HEK293 (cell line): ENCODE results near the gene TRIM27.
A peak's percentile ranks its signal among the peaks of the same experiment; 100 is the strongest.

Experiments used
- CTCF ChIA-PET: fragments of 350-600 bp; formaldehyde crosslinking; extraction: SDS; loops from one replicate; lab custom pipeline; 2021; ENCODE audit warnings: antibody characterized with exemption; lab: Yijun Ruan, JAX
- POLR2A ChIA-PET: fragments of 300-600 bp; formaldehyde crosslinking; extraction: SDS; loops from one replicate; lab custom pipeline; 2020; ENCODE audit warnings: antibody characterized with exemption, inconsistent platforms; lab: Yijun Ruan, JAX
- H3K27ac ChIP-seq: fragments of 200-500 bp; sonication (Bioruptor generic); 2 replicates; pipeline ENCODE4 v1.5.1; 2014; ENCODE audit warnings: low read depth, low read length, control low read depth, inconsistent platforms; ENCODE audit errors: extremely low read depth
- H3K36me3 ChIP-seq, 2 experiments: fragments of 200-500 bp in 1 of 2; sonication (Bioruptor generic) in 1 of 2; 1 replicate in 1 of 2; 2 replicates in 1 of 2; pipeline ENCODE4 v1.5.1; 2014 to 2017; ENCODE audit warnings: inconsistent platforms in 2 of 2, low read length in 2 of 2; ENCODE audit not compliant: control insufficient read depth in 2 of 2, insufficient read depth in 1 of 2
- H3K4me1 ChIP-seq: fragments of 200-500 bp; sonication (Bioruptor generic); 2 replicates; pipeline ENCODE4 v1.5.1; 2014; ENCODE audit warnings: mild to moderate bottlenecking, low read length, inconsistent platforms; ENCODE audit not compliant: control insufficient read depth, insufficient read depth
- H3K4me3 ChIP-seq: 2 replicates; pipeline ENCODE4 v1.5.1; 2011; ENCODE audit warnings: low read depth, mild to moderate bottlenecking, control low read depth, low read length, moderate library complexity
- H3K9me3 ChIP-seq: fragments of 200-500 bp; sonication (Bioruptor generic); 2 replicates; pipeline ENCODE4 v1.5.1; 2014; ENCODE audit warnings: low read depth, low read length, inconsistent platforms; ENCODE audit not compliant: control insufficient read depth, insufficient read depth
- GLIS2 ChIP-seq: fragments of 450-650 bp; formaldehyde crosslinking; IDR thresholded peaks from 2 replicates; pipeline ENCODE4 v1.5.1; 2016; ENCODE audit warnings: missing biosample characterization, missing genetic modification characterization
- PRDM10 ChIP-seq: fragments of 450-650 bp; formaldehyde crosslinking; IDR thresholded peaks from 2 replicates; pipeline ENCODE4 v1.5.1; 2016; ENCODE audit warnings: missing biosample characterization, missing genetic modification characterization
- ZBTB21 ChIP-seq: fragments of 450-650 bp; formaldehyde crosslinking; IDR thresholded peaks from 2 replicates; pipeline ENCODE4 v1.5.1; 2017; ENCODE audit warnings: missing biosample characterization, missing genetic modification characterization
- ZNF112 ChIP-seq: fragments of 450-650 bp; formaldehyde crosslinking; IDR thresholded peaks from 2 replicates; pipeline ENCODE4 v1.5.0; 2017; ENCODE audit warnings: missing biosample characterization, missing genetic modification characterization
- ZNF114 ChIP-seq: fragments of 450-650 bp; formaldehyde crosslinking; IDR thresholded peaks from 2 replicates; pipeline ENCODE4 v1.5.0; 2017; ENCODE audit warnings: missing biosample characterization, missing genetic modification characterization
- ZNF184 ChIP-seq: fragments of 450-650 bp; IDR thresholded peaks from 2 replicates; pipeline ENCODE4 v1.5.1; 2018; ENCODE audit warnings: missing biosample characterization, mild to moderate bottlenecking, missing genetic modification characterization
- ZNF19 ChIP-seq: fragments of 450-650 bp; formaldehyde crosslinking; IDR thresholded peaks from 2 replicates; pipeline ENCODE4; 2016; ENCODE audit warnings: missing biosample characterization, missing genetic modification characterization, low read depth
- ZNF214 ChIP-seq: fragments of 450-650 bp; formaldehyde crosslinking; IDR thresholded peaks from 2 replicates; pipeline ENCODE4 v1.5.1; 2017; ENCODE audit warnings: missing biosample characterization, mild to moderate bottlenecking, missing genetic modification characterization, borderline replicate concordance
- ZNF341 ChIP-seq: fragments of 450-650 bp; formaldehyde crosslinking; IDR thresholded peaks from 2 replicates; pipeline ENCODE4; 2016; ENCODE audit warnings: low read depth, missing biosample characterization, missing genetic modification characterization
- ZNF423 ChIP-seq: fragments of 450-650 bp; formaldehyde crosslinking; IDR thresholded peaks from 2 replicates; pipeline ENCODE4 v1.5.1; 2016; ENCODE audit warnings: missing biosample characterization, missing genetic modification characterization
- ZNF530 ChIP-seq: fragments of 450-650 bp; formaldehyde crosslinking; IDR thresholded peaks from 2 replicates; pipeline ENCODE4 v1.5.1; 2016; ENCODE audit warnings: low read depth, missing biosample characterization, missing genetic modification characterization
- ZNF621 ChIP-seq: fragments of 450-650 bp; formaldehyde crosslinking; IDR thresholded peaks from 2 replicates; pipeline ENCODE4 v1.5.1; 2017; ENCODE audit warnings: missing biosample characterization, missing genetic modification characterization
- ZNF660 ChIP-seq: fragments of 450-650 bp; IDR thresholded peaks from 2 replicates; pipeline ENCODE4 v1.5.1; 2018; ENCODE audit warnings: missing biosample characterization, mild to moderate bottlenecking, missing genetic modification characterization
- ZNF777 ChIP-seq: fragments of 450-650 bp; formaldehyde crosslinking; IDR thresholded peaks from 2 replicates; pipeline ENCODE4 v1.5.1; 2017; ENCODE audit warnings: missing biosample characterization, missing genetic modification characterization, borderline replicate concordance
- ZNF843 ChIP-seq: fragments of 450-650 bp; formaldehyde crosslinking; IDR thresholded peaks from 2 replicates; pipeline ENCODE4 v1.5.1; 2016; ENCODE audit warnings: missing biosample characterization, missing genetic modification characterization
- ZSCAN16 ChIP-seq: fragments of 450-650 bp; formaldehyde crosslinking; IDR thresholded peaks from 2 replicates; pipeline ENCODE4 v1.5.1; 2016; ENCODE audit warnings: missing biosample characterization, missing genetic modification characterization
- ZSCAN30 ChIP-seq: fragments of 450-650 bp; IDR thresholded peaks from 2 replicates; pipeline ENCODE4 v1.5.1; 2018; ENCODE audit warnings: missing biosample characterization, mild to moderate bottlenecking, missing genetic modification characterization, moderate library complexity
- ZSCAN4 ChIP-seq: fragments of 450-650 bp; formaldehyde crosslinking; IDR thresholded peaks from 2 replicates; pipeline ENCODE4 v1.5.1; 2017; ENCODE audit warnings: missing biosample characterization, missing genetic modification characterization
- TF ChIP-seq, protein P1 (sequence below): fragments of 450-650 bp; formaldehyde crosslinking; IDR thresholded peaks from 2 replicates; pipeline ENCODE4 v1.5.0; 2017; ENCODE audit warnings: missing biosample characterization, missing genetic modification characterization, borderline replicate concordance
- TF ChIP-seq, protein P2 (sequence below): fragments of 450-650 bp; formaldehyde crosslinking; IDR thresholded peaks from 2 replicates; pipeline ENCODE4 v1.5.1; 2017; ENCODE audit warnings: missing biosample characterization, mild to moderate bottlenecking, missing genetic modification characterization, moderate library complexity
- TF ChIP-seq, protein P3 (sequence below): fragments of 450-650 bp; formaldehyde crosslinking; IDR thresholded peaks from 2 replicates; pipeline ENCODE4 v1.5.1; 2016; ENCODE audit warnings: missing biosample characterization, missing genetic modification characterization, borderline replicate concordance

The TRIM27 gene

DNA sequence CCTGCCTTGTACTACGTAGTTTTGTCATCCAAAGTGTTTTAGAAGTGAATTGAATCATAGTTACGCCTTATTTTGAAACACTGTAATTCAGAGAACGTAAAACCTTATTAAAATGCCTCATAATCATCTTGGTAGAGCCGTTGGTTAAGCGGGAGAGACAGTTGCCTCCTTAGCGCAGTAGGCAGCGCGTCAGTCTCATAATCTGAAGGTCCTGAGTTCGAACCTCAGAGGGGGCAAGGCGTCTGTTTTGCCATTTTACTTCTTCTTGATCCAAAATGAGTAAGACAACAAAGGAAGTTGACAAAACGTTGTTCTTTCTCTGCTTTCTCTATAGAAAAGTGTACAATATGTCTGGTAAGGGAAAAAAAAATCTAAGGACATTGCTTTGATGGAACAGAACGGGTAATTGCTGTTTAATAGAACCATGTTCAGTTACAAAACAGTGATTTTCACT is 20.7 kb upstream of the TRIM27 start (continued):
- TF ChIP-seq ZSCAN16 (tag by site-specific recombination) (no peak), ZNF777 (no peak), ZNF621 (tag by site-specific recombination) (no peak), ZNF184 (tag by site-specific recombination) (peak; percentile 78; the same call in 1 of the 2 replicates), ZNF660 (tag by site-specific recombination) (peak; percentile 97), ZNF112 (no peak), ZNF114 (tag by site-specific recombination) (no peak), ZNF214 (tag by site-specific recombination) (no peak), GLIS2 (tag by site-specific recombination) (no peak), ZNF843 (tag by site-specific recombination) (peak; percentile 57), PRDM10 (tag by site-specific recombination) (peak; percentile 25; the same call in 1 of the 2 replicates), ZSCAN4 (peak; percentile 24; the same call in 1 of the 2 replicates)
- TF ChIP-seq, protein P1, sequence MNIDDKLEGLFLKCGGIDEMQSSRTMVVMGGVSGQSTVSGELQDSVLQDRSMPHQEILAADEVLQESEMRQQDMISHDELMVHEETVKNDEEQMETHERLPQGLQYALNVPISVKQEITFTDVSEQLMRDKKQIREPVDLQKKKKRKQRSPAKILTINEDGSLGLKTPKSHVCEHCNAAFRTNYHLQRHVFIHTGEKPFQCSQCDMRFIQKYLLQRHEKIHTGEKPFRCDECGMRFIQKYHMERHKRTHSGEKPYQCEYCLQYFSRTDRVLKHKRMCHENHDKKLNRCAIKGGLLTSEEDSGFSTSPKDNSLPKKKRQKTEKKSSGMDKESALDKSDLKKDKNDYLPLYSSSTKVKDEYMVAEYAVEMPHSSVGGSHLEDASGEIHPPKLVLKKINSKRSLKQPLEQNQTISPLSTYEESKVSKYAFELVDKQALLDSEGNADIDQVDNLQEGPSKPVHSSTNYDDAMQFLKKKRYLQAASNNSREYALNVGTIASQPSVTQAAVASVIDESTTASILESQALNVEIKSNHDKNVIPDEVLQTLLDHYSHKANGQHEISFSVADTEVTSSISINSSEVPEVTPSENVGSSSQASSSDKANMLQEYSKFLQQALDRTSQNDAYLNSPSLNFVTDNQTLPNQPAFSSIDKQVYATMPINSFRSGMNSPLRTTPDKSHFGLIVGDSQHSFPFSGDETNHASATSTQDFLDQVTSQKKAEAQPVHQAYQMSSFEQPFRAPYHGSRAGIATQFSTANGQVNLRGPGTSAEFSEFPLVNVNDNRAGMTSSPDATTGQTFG, result no peak
- TF ChIP-seq, protein P2, sequence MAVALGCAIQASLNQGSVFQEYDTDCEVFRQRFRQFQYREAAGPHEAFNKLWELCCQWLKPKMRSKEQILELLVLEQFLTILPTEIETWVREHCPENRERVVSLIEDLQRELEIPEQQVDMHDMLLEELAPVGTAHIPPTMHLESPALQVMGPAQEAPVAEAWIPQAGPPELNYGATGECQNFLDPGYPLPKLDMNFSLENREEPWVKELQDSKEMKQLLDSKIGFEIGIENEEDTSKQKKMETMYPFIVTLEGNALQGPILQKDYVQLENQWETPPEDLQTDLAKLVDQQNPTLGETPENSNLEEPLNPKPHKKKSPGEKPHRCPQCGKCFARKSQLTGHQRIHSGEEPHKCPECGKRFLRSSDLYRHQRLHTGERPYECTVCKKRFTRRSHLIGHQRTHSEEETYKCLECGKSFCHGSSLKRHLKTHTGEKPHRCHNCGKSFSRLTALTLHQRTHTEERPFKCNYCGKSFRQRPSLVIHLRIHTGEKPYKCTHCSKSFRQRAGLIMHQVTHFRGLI (tag by site-specific recombination), result peak; percentile 52; the same call in 1 of the 2 replicates

DNA sequence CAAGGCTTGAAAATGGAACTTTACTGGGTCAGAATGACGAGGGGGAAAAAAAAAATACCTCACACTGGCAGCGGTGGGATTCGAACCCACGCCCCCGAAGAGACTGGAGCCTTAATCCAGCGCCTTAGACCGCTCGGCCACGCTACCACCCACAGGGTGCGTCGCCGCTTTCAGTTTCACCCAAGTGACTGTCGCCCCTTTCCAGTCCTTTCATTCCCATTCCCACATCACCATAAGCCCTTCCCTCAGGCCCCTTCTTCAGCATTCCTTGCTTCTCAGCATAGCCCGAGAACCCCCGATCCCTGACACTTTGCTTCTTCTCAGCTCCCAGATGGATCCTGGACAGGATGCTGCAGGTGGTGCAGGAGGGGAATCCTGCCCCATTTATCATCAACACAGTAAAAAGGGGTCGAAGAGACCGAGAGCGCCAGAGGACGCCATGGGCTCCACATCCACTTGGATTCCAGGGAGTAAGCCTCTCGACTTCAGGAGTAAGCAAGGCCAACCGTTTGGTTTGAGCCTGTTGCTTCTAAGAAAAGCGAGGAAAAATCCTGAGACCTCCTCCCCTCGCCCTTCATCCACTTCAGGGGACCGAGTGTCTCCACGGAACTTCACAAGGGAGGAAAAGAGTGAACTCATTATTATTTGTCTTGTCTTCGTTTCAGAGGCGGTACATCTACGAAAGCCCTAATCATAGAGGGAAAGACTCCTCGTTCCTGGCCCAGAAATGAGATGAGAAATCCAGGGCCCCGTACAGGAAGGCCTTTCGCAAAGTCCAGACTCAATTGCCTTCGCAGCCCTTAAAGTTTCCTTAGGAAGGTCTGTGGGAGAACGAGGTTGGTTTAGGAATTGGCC is 20.0 kb upstream of the TRIM27 start:
- peak overlapping the region; percentile 27 for H3K27ac ChIP-seq
- ChIA-PET POLR2A (interaction anchor here (1.0 kb wide), 1 partner anchor 20 kb away, joined by 4 read pairs; the partner anchor contains the start of gene TRIM27), CTCF (no interaction called here)
- peak overlapping the region; percentile 72 for H3K4me3 ChIP-seq
- H3K4me1 ChIP-seq, result no peaks in the 10 kb centered on the region
- H3K36me3 ChIP-seq, result no peaks in the 10 kb centered on the region
- H3K9me3 ChIP-seq, result no peaks in the 10 kb centered on the region
- TF ChIP-seq ZNF423 (tag by site-specific recombination) (no peak), ZBTB21 (peak; percentile 52; the same call in 1 of the 2 replicates), ZNF341 (tag by site-specific recombination) (0 out of 2 replicates have a peak, but pooled peaks have one; percentile 24), ZSCAN30 (peak; percentile 90), ZNF19 (tag by site-specific recombination) (no peak), ZNF530 (0 out of 2 replicates have a peak, but pooled peaks have one; percentile 44)
- TF ChIP-seq, protein P3, sequence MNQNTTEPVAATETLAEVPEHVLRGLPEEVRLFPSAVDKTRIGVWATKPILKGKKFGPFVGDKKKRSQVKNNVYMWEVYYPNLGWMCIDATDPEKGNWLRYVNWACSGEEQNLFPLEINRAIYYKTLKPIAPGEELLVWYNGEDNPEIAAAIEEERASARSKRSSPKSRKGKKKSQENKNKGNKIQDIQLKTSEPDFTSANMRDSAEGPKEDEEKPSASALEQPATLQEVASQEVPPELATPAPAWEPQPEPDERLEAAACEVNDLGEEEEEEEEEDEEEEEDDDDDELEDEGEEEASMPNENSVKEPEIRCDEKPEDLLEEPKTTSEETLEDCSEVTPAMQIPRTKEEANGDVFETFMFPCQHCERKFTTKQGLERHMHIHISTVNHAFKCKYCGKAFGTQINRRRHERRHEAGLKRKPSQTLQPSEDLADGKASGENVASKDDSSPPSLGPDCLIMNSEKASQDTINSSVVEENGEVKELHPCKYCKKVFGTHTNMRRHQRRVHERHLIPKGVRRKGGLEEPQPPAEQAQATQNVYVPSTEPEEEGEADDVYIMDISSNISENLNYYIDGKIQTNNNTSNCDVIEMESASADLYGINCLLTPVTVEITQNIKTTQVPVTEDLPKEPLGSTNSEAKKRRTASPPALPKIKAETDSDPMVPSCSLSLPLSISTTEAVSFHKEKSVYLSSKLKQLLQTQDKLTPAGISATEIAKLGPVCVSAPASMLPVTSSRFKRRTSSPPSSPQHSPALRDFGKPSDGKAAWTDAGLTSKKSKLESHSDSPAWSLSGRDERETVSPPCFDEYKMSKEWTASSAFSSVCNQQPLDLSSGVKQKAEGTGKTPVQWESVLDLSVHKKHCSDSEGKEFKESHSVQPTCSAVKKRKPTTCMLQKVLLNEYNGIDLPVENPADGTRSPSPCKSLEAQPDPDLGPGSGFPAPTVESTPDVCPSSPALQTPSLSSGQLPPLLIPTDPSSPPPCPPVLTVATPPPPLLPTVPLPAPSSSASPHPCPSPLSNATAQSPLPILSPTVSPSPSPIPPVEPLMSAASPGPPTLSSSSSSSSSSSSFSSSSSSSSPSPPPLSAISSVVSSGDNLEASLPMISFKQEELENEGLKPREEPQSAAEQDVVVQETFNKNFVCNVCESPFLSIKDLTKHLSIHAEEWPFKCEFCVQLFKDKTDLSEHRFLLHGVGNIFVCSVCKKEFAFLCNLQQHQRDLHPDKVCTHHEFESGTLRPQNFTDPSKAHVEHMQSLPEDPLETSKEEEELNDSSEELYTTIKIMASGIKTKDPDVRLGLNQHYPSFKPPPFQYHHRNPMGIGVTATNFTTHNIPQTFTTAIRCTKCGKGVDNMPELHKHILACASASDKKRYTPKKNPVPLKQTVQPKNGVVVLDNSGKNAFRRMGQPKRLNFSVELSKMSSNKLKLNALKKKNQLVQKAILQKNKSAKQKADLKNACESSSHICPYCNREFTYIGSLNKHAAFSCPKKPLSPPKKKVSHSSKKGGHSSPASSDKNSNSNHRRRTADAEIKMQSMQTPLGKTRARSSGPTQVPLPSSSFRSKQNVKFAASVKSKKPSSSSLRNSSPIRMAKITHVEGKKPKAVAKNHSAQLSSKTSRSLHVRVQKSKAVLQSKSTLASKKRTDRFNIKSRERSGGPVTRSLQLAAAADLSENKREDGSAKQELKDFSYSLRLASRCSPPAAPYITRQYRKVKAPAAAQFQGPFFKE (tag by site-specific recombination), result no peak
